H9 (cell line): ENCODE results near the gene PIK3R5. TPM values are rescaled to one million over a fixed set of nuclear protein-coding genes. Genes with fewer than 3 reads are reported as not detected.
A peak's percentile ranks its signal among the peaks of the same experiment; 100 is the strongest.

Experiments used
- DNase-seq: peaks from one replicate; pipeline ENCODE4 v3.0.0-alpha.2; 2017
- H2AFZ ChIP-seq: one replicate; pipeline ENCODE4 v1.6.1; 2013; ENCODE audit warnings: mild to moderate bottlenecking, low read length, control low read depth, moderate library complexity
- H2AK5ac ChIP-seq: 2 replicates; pipeline ENCODE4 v1.6.1; 2013; ENCODE audit warnings: low read length, control low read depth, mixed read lengths; ENCODE audit not compliant: insufficient read length
- H2BK120ac ChIP-seq: one replicate; pipeline ENCODE4 v1.6.1; 2013; ENCODE audit warnings: low read depth, mild to moderate bottlenecking, low read length, control low read depth, inconsistent platforms; ENCODE audit not compliant: poor library complexity, severe bottlenecking
- H2BK12ac ChIP-seq: 2 replicates; pipeline ENCODE4 v1.6.1; 2013; ENCODE audit warnings: low read length, control low read depth, mixed read lengths, low read depth; ENCODE audit not compliant: insufficient read length
- H2BK15ac ChIP-seq: 2 replicates; pipeline ENCODE4 v1.6.1; 2013; ENCODE audit warnings: low read depth, low read length, control low read depth
- H2BK20ac ChIP-seq: one replicate; pipeline ENCODE4 v1.6.1; 2013; ENCODE audit warnings: low read depth, mild to moderate bottlenecking, low read length, control low read depth, inconsistent platforms; ENCODE audit not compliant: poor library complexity, severe bottlenecking
- H2BK5ac ChIP-seq: 2 replicates; pipeline ENCODE4 v1.6.1; 2013; ENCODE audit warnings: low read length, control low read depth, mixed read lengths; ENCODE audit not compliant: insufficient read length
- H3K14ac ChIP-seq: 2 replicates; pipeline ENCODE4 v1.6.1; 2013; ENCODE audit warnings: low read length, control low read depth; ENCODE audit not compliant: insufficient read depth
- H3K18ac ChIP-seq: 2 replicates; pipeline ENCODE4 v1.6.1; 2013; ENCODE audit warnings: low read depth, mild to moderate bottlenecking, mixed read lengths, low read length, control low read depth; ENCODE audit not compliant: insufficient read length
- H3K23ac ChIP-seq: 2 replicates; pipeline ENCODE4 v1.6.1; 2013; ENCODE audit warnings: low read length, control low read depth, mixed read lengths, low read depth; ENCODE audit not compliant: insufficient read length
- H3K23me2 ChIP-seq: 2 replicates; pipeline ENCODE4 v1.6.1; 2013; ENCODE audit warnings: low read depth, mild to moderate bottlenecking, mixed read lengths, low read length, control low read depth; ENCODE audit not compliant: insufficient read length, poor library complexity, severe bottlenecking
- H3K27ac ChIP-seq: 2 replicates; pipeline ENCODE4 v1.5.1; 2013; ENCODE audit warnings: low read length, control low read depth, mixed read lengths, low read depth; ENCODE audit not compliant: insufficient read length
- H3K27me3 ChIP-seq: 2 replicates; pipeline ENCODE4 v1.6.1; 2013; ENCODE audit warnings: low read length, control low read depth, inconsistent platforms; ENCODE audit not compliant: insufficient read depth
- H3K4ac ChIP-seq: 2 replicates; pipeline ENCODE4 v1.6.1; 2013; ENCODE audit warnings: low read depth, mild to moderate bottlenecking, control low read depth, inconsistent platforms, low read length, moderate library complexity
- H3K4me1 ChIP-seq: 2 replicates; pipeline ENCODE4 v1.6.1; 2013; ENCODE audit warnings: low read length, control low read depth, inconsistent platforms; ENCODE audit not compliant: insufficient read depth
- H3K4me2 ChIP-seq: 2 replicates; pipeline ENCODE4 v1.6.1; 2013; ENCODE audit warnings: low read length, control low read depth, mixed read lengths; ENCODE audit not compliant: insufficient read length, insufficient read depth
- H3K56ac ChIP-seq: 2 replicates; pipeline ENCODE4 v1.6.1; 2013; ENCODE audit warnings: low read depth, mild to moderate bottlenecking, mixed read lengths, low read length, control low read depth; ENCODE audit not compliant: insufficient read length
- H3K79me1 ChIP-seq: 2 replicates; pipeline ENCODE4 v1.6.1; 2013; ENCODE audit warnings: low read depth, mild to moderate bottlenecking, moderate library complexity, low read length, control low read depth, inconsistent platforms; ENCODE audit not compliant: insufficient read depth, poor library complexity, severe bottlenecking
- H3K79me2 ChIP-seq: 2 replicates; pipeline ENCODE4 v1.6.1; 2013; ENCODE audit warnings: low read length, control low read depth, inconsistent platforms; ENCODE audit not compliant: insufficient read depth
- H3K9ac ChIP-seq: 2 replicates; pipeline ENCODE4 v1.6.1; 2013; ENCODE audit warnings: low read length, control low read depth, mixed read lengths; ENCODE audit not compliant: insufficient read length; ENCODE audit errors: extremely low read depth
- H3K9me3 ChIP-seq: one replicate; pipeline ENCODE4 v1.6.1; 2013; ENCODE audit warnings: low read depth, low read length, inconsistent platforms; ENCODE audit not compliant: control insufficient read depth
- H3T11ph ChIP-seq: one replicate; pipeline ENCODE4 v1.6.1; 2013; ENCODE audit warnings: mild to moderate bottlenecking, low read length, control low read depth, inconsistent platforms
- H4K20me1 ChIP-seq: one replicate; pipeline ENCODE4 v1.6.1; 2013; ENCODE audit not compliant: control insufficient read depth, insufficient read length, insufficient read depth
- H4K5ac ChIP-seq: 2 replicates; pipeline ENCODE4 v1.6.1; 2013; ENCODE audit warnings: low read depth, mild to moderate bottlenecking, mixed read lengths, low read length, control low read depth; ENCODE audit not compliant: insufficient read length
- H4K8ac ChIP-seq: replicated peaks from 2 replicates; pipeline ENCODE4 v1.6.1; 2013; ENCODE audit warnings: low read length, control low read depth, mixed read lengths, low read depth; ENCODE audit not compliant: insufficient read length
- H4K91ac ChIP-seq: 2 replicates; pipeline ENCODE4 v1.6.1; 2013; ENCODE audit warnings: low read depth, mild to moderate bottlenecking, moderate library complexity, mixed read lengths, low read length, control low read depth; ENCODE audit not compliant: insufficient read length
- H3K27ac Mint-ChIP-seq, 3 experiments: 2 replicates in 2 of 3; 3 replicates in 1 of 3; pipeline ENCODE4 v1.8.0; 2020 to 2021; ENCODE audit warnings: mixed read lengths in 3 of 3, mild to moderate bottlenecking in 1 of 3, moderate library complexity in 1 of 3
- H3K27me3 Mint-ChIP-seq: 2 replicates; pipeline ENCODE4 v1.8.0; 2021; ENCODE audit warnings: low read depth, mild to moderate bottlenecking, moderate library complexity, mixed read lengths
- H3K36me3 Mint-ChIP-seq, 3 experiments: 2 replicates in 2 of 3; 3 replicates in 1 of 3; pipeline ENCODE4 v1.8.0; 2020 to 2021; ENCODE audit warnings: low read depth in 3 of 3, mixed read lengths in 3 of 3; ENCODE audit not compliant: insufficient read depth in 1 of 3
- H3K4me1 Mint-ChIP-seq, 2 experiments: 2 replicates each; pipeline ENCODE4 v1.8.0; 2020; ENCODE audit warnings: mixed read lengths in 2 of 2
- H3K4me3 Mint-ChIP-seq, 2 experiments: 2 replicates in 1 of 2; 3 replicates in 1 of 2; pipeline ENCODE4 v1.8.0; 2020 to 2021; ENCODE audit warnings: mild to moderate bottlenecking in 2 of 2, mixed read lengths in 2 of 2, moderate library complexity in 1 of 2
- H3K9me3 Mint-ChIP-seq, 2 experiments: 2 replicates in 1 of 2; 3 replicates in 1 of 2; pipeline ENCODE4 v1.8.0; 2020; ENCODE audit warnings: mild to moderate bottlenecking in 2 of 2, mixed read lengths in 2 of 2, moderate library complexity in 1 of 2
- WGBS: extraction: QIAGEN DNeasy Blood & Tissue Kit; methylation state at CpG from one replicate; pipeline ENCODE4 v1.1.7; 2013; ENCODE audit warnings: missing lambda C conversion rate, low lambda C conversion rate, mixed read lengths; ENCODE audit not compliant: insufficient read length; ENCODE audit errors: extremely low coverage; 5-methylcytosine and 5-hydroxymethylcytosine counted together
- total RNA-seq: library from RNA; stranded (reverse); gene quantifications from 2 replicates; pipeline ENCODE4 v1.2.1, GENCODE V29; 2021
- TF ChIP-seq, protein P1 (sequence below): fragments of 200-600 bp; sonication (generic); conservative IDR thresholded peaks from 3 replicates; pipeline ENCODE4 v1.8.0; 2021; ENCODE audit warnings: antibody characterized with exemption, mild to moderate bottlenecking

The PIK3R5 gene
- total RNA-seq, 1 experiment from 2014 or later: 1.4 TPM

DNA sequence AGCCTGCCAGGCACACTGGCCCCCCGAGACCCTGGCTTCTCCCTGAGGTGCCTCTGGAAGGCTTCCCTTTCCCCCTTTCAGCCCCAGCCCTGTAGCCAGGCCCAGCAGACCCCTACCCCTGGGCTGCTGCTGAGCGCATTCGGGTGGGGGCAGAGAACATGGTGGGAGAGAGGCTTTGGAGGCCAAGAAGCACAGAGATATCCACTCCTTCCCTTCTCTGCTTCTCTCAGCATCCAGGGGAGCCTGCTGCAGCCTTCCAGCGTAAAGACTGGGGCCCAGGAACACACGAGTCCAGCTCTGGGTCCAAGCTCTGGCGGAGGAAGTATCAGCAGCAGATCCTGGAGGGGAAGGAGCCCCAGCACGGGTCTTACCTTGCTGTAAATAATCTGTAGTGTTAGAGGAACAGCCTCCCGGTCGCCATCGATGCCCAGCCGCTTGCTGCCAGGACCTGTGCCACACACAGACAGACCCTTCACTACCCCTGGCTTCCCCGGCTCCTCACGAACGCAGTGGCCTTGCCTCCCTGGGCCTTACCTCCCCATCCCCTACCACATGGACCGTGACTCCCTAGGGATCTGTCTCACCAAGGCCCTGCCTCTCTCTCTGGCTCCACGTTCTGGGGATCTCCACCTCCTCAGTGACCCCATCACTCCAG lies 81.0 kb downstream of the PIK3R5 start:
- Histone ChIP-seq H3K4me1 (no peaks in the 10 kb centered on the region), H2BK120ac (no peak overlapping the region), H2BK12ac (no peak overlapping the region), H2BK5ac (no peak overlapping the region), H3K9me3 (no peaks in the 10 kb centered on the region), H3K23ac (no peak overlapping the region), H2AK5ac (no peak overlapping the region), H3T11ph (no peak overlapping the region), H4K20me1 (no peaks in the 10 kb centered on the region), H3K4ac (no peak overlapping the region), H4K5ac (no peak overlapping the region), H2BK15ac (no peak overlapping the region), H3K23me2 (no peaks in the 10 kb centered on the region), H3K79me1 (no peaks in the 10 kb centered on the region), H3K9ac (no peak overlapping the region), H3K4me2 (no peak overlapping the region), H4K91ac (no peak overlapping the region), H3K18ac (no peak overlapping the region), H2AFZ (no peak overlapping the region), H3K27ac (no peak overlapping the region), H3K56ac (no peak overlapping the region), H4K8ac (no peak overlapping the region), H3K27me3 (no peaks in the 10 kb centered on the region), H2BK20ac (no peak overlapping the region), H3K79me2 (no peaks in the 10 kb centered on the region), H3K14ac (no peak overlapping the region)
- no peaks in the 10 kb centered on the region; a peak in 1 of 5 replicates for H3K9me3 Mint-ChIP-seq
- no CpG with 5 or more reads among the region's 16 CpGs for WGBS
- no peaks in the 10 kb centered on the region; the same call in none of the 2 replicates for H3K27me3 Mint-ChIP-seq
- no peaks in the 10 kb centered on the region; a peak in 1 of 7 replicates for H3K36me3 Mint-ChIP-seq
- H3K27ac Mint-ChIP-seq: peak overlapping the region in 2 of 3 experiments; percentile 35 to 72; a peak in 3 of 7 replicates
- peaks cover 2 to 8% of the 10 kb centered on the region in 2 experiments; a peak in 3 of 4 replicates for H3K4me1 Mint-ChIP-seq
- TF ChIP-seq, protein P1, sequence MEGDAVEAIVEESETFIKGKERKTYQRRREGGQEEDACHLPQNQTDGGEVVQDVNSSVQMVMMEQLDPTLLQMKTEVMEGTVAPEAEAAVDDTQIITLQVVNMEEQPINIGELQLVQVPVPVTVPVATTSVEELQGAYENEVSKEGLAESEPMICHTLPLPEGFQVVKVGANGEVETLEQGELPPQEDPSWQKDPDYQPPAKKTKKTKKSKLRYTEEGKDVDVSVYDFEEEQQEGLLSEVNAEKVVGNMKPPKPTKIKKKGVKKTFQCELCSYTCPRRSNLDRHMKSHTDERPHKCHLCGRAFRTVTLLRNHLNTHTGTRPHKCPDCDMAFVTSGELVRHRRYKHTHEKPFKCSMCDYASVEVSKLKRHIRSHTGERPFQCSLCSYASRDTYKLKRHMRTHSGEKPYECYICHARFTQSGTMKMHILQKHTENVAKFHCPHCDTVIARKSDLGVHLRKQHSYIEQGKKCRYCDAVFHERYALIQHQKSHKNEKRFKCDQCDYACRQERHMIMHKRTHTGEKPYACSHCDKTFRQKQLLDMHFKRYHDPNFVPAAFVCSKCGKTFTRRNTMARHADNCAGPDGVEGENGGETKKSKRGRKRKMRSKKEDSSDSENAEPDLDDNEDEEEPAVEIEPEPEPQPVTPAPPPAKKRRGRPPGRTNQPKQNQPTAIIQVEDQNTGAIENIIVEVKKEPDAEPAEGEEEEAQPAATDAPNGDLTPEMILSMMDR: no peak
- H3K4me3 Mint-ChIP-seq: no peak overlapping the region
- peak; percentile 39 for DNase-seq
